Esophagus (tissue), 2 donors: ENCODE results near the gene SUMO1. TPM values are rescaled to one million over a fixed set of nuclear protein-coding genes. Genes with fewer than 3 reads are reported as not detected.
"Not testable (repeated sequence)": the region's sequence is repeated elsewhere in the genome, so short reads cannot be mapped to it uniquely, and the experiment has no call there.

ENCODE experiments used
- H3K27ac ChIP-seq, 2 donors: one replicate each; pipeline ENCODE4 v1.5.1; 2013; ENCODE audit warnings: low read depth in 2 of 2, mild to moderate bottlenecking in 2 of 2, inconsistent platforms in 1 of 2, low read length in 1 of 2, moderate library complexity in 1 of 2
- H3K27me3 ChIP-seq, 2 donors: one replicate each; pipeline ENCODE4 v1.6.1; 2013; ENCODE audit warnings: low read length in 2 of 2, control low read depth in 1 of 2, mild to moderate bottlenecking in 1 of 2; ENCODE audit not compliant: insufficient read depth in 2 of 2, control insufficient read depth in 1 of 2
- H3K36me3 ChIP-seq, 2 donors: one replicate each; pipeline ENCODE4 v1.6.1; 2013; ENCODE audit warnings: low read length in 1 of 2; ENCODE audit not compliant: control insufficient read depth in 2 of 2, insufficient read depth in 2 of 2
- H3K4me1 ChIP-seq, 2 donors: one replicate each; pipeline ENCODE4 v1.6.1; 2013; ENCODE audit warnings: low read length in 1 of 2; ENCODE audit not compliant: control insufficient read depth in 2 of 2, insufficient read depth in 2 of 2
- H3K4me3 ChIP-seq, 2 donors: one replicate each; pipeline ENCODE4 v1.5.1; 2013; ENCODE audit warnings: low read length in 2 of 2, mild to moderate bottlenecking in 2 of 2, low read depth in 1 of 2, moderate library complexity in 1 of 2
- H3K9me3 ChIP-seq, 2 donors: one replicate each; pipeline ENCODE4 v1.6.1; 2013; ENCODE audit warnings: mild to moderate bottlenecking in 2 of 2, low read depth in 1 of 2, low read length in 1 of 2, moderate library complexity in 1 of 2; ENCODE audit not compliant: control insufficient read depth in 2 of 2, insufficient read depth in 1 of 2
- WGBS, 2 donors: extraction: QIAGEN DNeasy Blood & Tissue Kit; methylation state at CpG; one replicate each; pipeline ENCODE4 v1.1.7; 2013; 5-methylcytosine and 5-hydroxymethylcytosine counted together
- polyA plus RNA-seq, 2 donors: library from polyadenylated mRNA; stranded (reverse); fragments of 200-250 nt; gene quantifications; one replicate each; pipeline ENCODE4 v1.2.3, GENCODE V29; 2013
- donor health status: healthy with polysubstance abuse.
- donor health status: Bipolar disorder and iron deficiency.

Gene SUMO1
- 10 to 100 TPM; 60.1 to 73.5 TPM for polyA plus RNA-seq

- Histone ChIP-seq H3K27me3 (no peaks in the 10 kb centered on the region), H3K27ac (peak within 1 kb of the TSS; percentile 87 to 91), H3K4me1 (peaks cover 0 to 2% of the 10 kb centered on the region in 2 donors), H3K9me3 (no peaks in the 10 kb centered on the region), H3K4me3 (peak within 1 kb of the TSS; percentile 75 to 84), H3K36me3 (no peaks in the 10 kb centered on the region)
- 2 to 3% methylated on average over 38 to 54 of the region's 54 CpGs for WGBS, 2 donors
Measured at GRCh38 chr2:202238234-202239197, at the start of gene SUMO1. SUMO1 (minus strand) TSS chr2:202238597; CDS start chr2:202238451, 146 bp downstream.

- no peaks in the 10 kb centered on the region for H3K27me3 ChIP-seq
- H3K9me3 ChIP-seq: no peaks in the 10 kb centered on the region
- no peaks in the 10 kb centered on the region for H3K4me1 ChIP-seq
- peaks cover 0 to 3% of the 10 kb centered on the region in 2 donors for H3K36me3 ChIP-seq
- no peak overlapping the region for H3K27ac ChIP-seq
- H3K4me3 ChIP-seq: no peak overlapping the region
Measured at GRCh38 chr2:202286595-202286994, 48.2 kb upstream of the SUMO1 start.

- H3K9me3 ChIP-seq: no peaks in the 10 kb centered on the region
- no peaks in the 10 kb centered on the region for H3K4me1 ChIP-seq
- peaks cover 0 to 2% of the 10 kb centered on the region in 2 donors for H3K36me3 ChIP-seq
- H3K27ac ChIP-seq: no peak overlapping the region
- 11 to 30% methylated on average over 1 of the region's 1 CpG for WGBS, 2 donors
- no peak overlapping the region for H3K4me3 ChIP-seq
- no peaks in the 10 kb centered on the region for H3K27me3 ChIP-seq
Measured at GRCh38 chr2:202278944-202279343, 40.5 kb upstream of the SUMO1 start.

- 54 to 57% methylated on average over 6 of the region's 6 CpGs for WGBS, 2 donors
- no peak overlapping the region for H3K27ac ChIP-seq
- no peaks in the 10 kb centered on the region for H3K4me1 ChIP-seq
- no peak overlapping the region for H3K4me3 ChIP-seq
- no peaks in the 10 kb centered on the region for H3K27me3 ChIP-seq
- H3K36me3 ChIP-seq: peaks cover 0 to 2% of the 10 kb centered on the region in 2 donors
- no peaks in the 10 kb centered on the region for H3K9me3 ChIP-seq
Measured at GRCh38 chr2:202278036-202278760, 39.8 kb upstream of the SUMO1 start.

- H3K27me3 ChIP-seq, H3K9me3 ChIP-seq, H3K4me1 ChIP-seq, H3K4me3 ChIP-seq, H3K36me3 ChIP-seq: not testable (repeated sequence)
- 55 to 77% methylated on average over 11 of the region's 11 CpGs for WGBS, 2 donors
- H3K27ac ChIP-seq: peak overlapping the region in 1 of 2 donors; percentile 40
Measured at GRCh38 chr2:202276078-202276720, 37.8 kb upstream of the SUMO1 start.

- no peak overlapping the region for H3K27ac ChIP-seq
- no peak overlapping the region for H3K4me3 ChIP-seq
- H3K9me3 ChIP-seq: no peaks in the 10 kb centered on the region
- H3K27me3 ChIP-seq: no peaks in the 10 kb centered on the region
- WGBS, 2 donors: 58 to 71% methylated on average over 3 of the region's 3 CpGs
- H3K36me3 ChIP-seq: no peaks in the 10 kb centered on the region
- H3K4me1 ChIP-seq: peaks cover 0 to 2% of the 10 kb centered on the region in 2 donors
Measured at GRCh38 chr2:202270487-202270886, 32.1 kb upstream of the SUMO1 start.

GRCh38 chr2:202269585-202269984 is 31.2 kb upstream of the SUMO1 start:
- no peak overlapping the region for H3K27ac ChIP-seq
- H3K27me3 ChIP-seq: no peaks in the 10 kb centered on the region
- H3K9me3 ChIP-seq: no peaks in the 10 kb centered on the region
- peaks cover 0 to 2% of the 10 kb centered on the region in 2 donors for H3K4me1 ChIP-seq
- WGBS, 2 donors: 51 to 65% methylated on average over 9 of the region's 9 CpGs
- H3K36me3 ChIP-seq: no peaks in the 10 kb centered on the region
- H3K4me3 ChIP-seq: no peak overlapping the region

GRCh38 chr2:202267495-202267894 is 29.1 kb upstream of the SUMO1 start:
- Histone ChIP-seq H3K27ac (no peak overlapping the region), H3K9me3 (no peaks in the 10 kb centered on the region), H3K36me3 (no peaks in the 10 kb centered on the region), H3K4me3 (peak overlapping the region; percentile 32 to 100), H3K4me1 (peaks cover 0 to 2% of the 10 kb centered on the region in 2 donors), H3K27me3 (no peaks in the 10 kb centered on the region)
- 16 to 17% methylated on average over 9 of the region's 9 CpGs for WGBS, 2 donors

- H3K4me1 ChIP-seq: peaks cover 0 to 2% of the 10 kb centered on the region in 2 donors
- 0% methylated on average over 54 of the region's 54 CpGs for WGBS, 2 donors
Measured at GRCh38 chr2:202265467-202266277, 27.3 kb upstream of the SUMO1 start, which contains the start of gene NOP58. NOP58 (plus strand) TSS chr2:202265763; CDS start chr2:202265942, 179 bp downstream.

More at GRCh38 chr2:202265467-202266277, 27.3 kb upstream of the SUMO1 start, which contains the start of gene NOP58:
- H3K4me3 ChIP-seq: peak within 1 kb of the TSS; percentile 92 to 100
- peak within 1 kb of the TSS; percentile 85 to 99 for H3K27ac ChIP-seq
- no peaks in the 10 kb centered on the region for H3K9me3 ChIP-seq
- H3K36me3 ChIP-seq: no peaks in the 10 kb centered on the region
- H3K27me3 ChIP-seq: no peaks in the 10 kb centered on the region
